GM10266 (cell line): Measurements from ENCODE around the gene MCM8.
A peak's percentile ranks its signal among the peaks of the same experiment; 100 is the strongest.

Source experiments
- DNase-seq: peaks from one replicate; pipeline ENCODE4 v3.0.0; 2012; ENCODE audit errors: extremely low spot score
- TF ChIP-seq, protein P1 (sequence below): IDR thresholded peaks from 2 replicates; pipeline ENCODE4 v1.5.1; 2012; ENCODE audit warnings: mild to moderate bottlenecking, low read depth; ENCODE audit not compliant: control insufficient read depth, insufficient read depth; ENCODE audit errors: missing control alignments

Gene MCM8

DNA sequence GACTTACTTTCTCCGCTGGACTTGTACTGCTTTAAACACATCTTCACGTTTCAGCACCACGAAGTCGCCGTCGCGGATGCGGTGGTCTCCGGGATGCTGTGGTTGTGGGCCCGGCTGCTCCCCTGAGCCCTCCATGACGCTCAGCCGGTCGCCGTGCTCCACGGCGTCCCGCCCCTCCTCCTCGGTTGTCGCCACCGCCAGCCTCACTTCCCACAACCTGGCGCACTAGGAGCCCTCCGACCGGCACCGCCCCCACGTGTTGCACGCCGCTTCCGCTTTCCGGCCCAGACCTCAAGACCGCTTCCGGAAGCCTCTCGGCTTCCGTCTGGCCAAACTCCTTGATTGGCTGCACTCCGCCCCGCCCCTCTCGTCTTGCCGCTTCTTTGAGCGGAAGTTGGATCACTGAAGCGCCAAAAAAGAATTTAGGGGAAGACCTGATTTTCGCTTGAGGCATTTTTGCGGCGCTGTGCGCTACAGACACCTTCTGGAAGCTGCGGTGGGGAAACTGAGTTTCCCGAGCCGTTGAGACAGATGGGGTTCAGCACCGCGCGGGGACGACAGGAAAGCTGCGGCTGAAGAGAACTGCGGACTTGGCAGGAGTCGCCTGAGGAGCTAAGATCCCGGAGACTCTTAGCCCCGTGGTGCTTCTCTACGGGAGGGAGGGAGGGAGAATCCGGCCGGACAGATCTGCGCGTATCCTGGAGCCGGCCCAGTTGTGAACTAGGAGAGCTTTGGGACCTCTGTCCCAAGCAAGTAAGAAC is at the start of gene MCM8, which contains the start of gene TRMT6:
TSS of gene MCM8 (plus strand) at position 382 of the 761 bp plus-strand sequence. CDS start 1,364 bp downstream, outside the sequence.
TSS of gene TRMT6 (minus strand) at position 263 of the 761 bp plus-strand sequence. CDS start at position 135, 128 bp downstream.
- peak; percentile 86 for DNase-seq
- TF ChIP-seq, protein P1, sequence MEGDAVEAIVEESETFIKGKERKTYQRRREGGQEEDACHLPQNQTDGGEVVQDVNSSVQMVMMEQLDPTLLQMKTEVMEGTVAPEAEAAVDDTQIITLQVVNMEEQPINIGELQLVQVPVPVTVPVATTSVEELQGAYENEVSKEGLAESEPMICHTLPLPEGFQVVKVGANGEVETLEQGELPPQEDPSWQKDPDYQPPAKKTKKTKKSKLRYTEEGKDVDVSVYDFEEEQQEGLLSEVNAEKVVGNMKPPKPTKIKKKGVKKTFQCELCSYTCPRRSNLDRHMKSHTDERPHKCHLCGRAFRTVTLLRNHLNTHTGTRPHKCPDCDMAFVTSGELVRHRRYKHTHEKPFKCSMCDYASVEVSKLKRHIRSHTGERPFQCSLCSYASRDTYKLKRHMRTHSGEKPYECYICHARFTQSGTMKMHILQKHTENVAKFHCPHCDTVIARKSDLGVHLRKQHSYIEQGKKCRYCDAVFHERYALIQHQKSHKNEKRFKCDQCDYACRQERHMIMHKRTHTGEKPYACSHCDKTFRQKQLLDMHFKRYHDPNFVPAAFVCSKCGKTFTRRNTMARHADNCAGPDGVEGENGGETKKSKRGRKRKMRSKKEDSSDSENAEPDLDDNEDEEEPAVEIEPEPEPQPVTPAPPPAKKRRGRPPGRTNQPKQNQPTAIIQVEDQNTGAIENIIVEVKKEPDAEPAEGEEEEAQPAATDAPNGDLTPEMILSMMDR, result no peak

DNA sequence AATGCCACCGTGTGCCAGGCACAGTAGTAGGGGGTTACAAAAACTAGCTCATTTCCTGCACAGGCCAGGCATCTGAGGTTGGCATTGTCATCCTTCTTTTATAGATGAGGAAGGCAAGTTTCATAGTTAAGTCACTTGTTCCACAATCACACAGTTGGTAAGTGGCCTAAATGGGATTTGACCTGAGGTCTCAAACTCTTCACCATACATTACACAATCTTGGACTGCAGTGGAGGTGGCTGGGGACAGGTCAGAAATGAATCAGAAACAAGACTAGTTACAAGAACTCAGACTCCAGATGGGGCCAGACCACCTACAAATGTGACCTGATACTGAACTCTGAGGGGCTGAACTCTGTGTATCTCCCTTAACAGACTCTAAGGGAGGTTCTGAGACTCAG is 49.5 kb upstream of the MCM8 start:
- TF ChIP-seq, protein P1, result no peak
- no peak for DNase-seq

DNA sequence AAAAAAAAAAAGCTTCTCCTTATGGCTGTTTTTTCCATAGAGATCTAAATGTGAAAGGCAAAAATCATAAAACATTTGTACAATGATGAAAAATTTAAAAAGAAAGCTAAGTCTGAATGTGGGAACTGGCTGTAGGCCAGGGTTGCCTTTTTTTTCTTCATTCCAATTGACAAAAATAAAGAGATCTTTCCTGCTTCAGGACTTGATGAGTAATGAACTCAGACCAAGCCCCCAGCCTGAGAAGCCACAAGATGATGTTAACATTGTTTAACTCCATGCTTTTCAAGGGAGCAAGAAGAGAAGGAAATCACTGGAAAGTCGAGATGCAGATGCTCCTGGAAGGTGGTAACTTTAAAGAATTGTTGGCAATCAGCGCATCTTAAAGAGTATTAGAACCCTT is 41.5 kb upstream of the MCM8 start:
- no peak for DNase-seq
- TF ChIP-seq, protein P1, result no peak

DNA sequence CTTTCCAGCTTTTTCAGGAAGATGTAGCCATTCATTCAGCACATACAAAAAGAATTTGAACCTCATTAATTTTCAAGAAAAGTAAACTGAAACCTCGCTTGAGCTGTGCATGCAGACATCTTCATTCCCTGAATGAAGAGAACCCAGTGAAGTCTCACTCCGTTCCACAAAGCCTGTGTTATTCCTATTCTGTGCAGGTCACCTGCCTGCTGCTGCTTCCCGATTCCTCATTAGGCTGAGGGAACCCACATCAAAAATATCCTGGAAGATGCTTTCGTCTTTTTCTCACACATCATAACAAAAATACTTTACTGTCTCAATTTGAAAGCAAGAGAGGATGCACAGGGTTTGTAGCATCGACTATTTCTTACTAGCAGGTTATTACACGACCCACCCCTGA is 40.3 kb upstream of the MCM8 start:
- TF ChIP-seq, protein P1, result no peak

DNA sequence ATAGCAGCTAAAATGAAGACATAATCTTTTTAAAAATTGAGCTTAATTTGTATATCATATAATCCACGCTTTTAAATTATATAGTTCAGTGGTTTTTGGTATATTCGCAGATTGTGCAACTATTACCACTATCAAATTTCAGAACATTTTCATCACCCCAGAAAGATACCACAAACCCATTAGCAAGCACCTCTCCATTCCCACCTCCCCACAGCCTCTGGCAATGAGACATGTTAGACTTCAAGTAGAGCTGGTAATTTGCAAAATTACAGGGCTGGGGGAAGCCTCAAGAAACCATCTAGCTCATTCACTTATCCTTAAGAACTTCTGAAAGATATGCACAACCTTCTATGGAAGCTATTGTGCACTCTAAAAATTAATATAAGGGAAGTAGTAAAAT is 37.3 kb upstream of the MCM8 start:
- TF ChIP-seq, protein P1, result no peak
- DNase-seq, result no peak

More for the DNA sequence above, 40.3 kb upstream of the MCM8 start:
- no peak for DNase-seq

DNA sequence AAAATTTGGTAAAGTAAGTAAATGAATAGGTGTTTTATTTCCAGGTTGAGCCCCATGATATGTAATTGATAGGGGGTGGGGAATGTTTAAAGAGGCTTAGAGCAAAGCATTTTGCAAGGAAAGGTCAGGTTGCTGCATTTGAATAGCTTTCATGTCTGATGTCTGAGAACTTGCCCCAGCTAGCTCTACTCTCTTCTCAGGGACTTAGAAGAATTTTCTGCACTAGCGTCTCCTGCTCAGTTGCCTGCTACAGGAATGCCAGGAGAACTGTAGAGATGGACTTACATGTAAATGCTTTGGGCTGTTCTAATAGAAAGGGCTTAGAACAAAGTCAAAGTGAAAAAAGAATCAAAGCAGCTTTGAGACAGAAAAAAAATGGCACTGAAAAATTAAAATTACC is 35.6 kb upstream of the MCM8 start:
- no peak for DNase-seq
- TF ChIP-seq, protein P1, result no peak
